HCT116 (cell line): ENCODE data around the gene EPS8. TPM values are rescaled to one million over a fixed set of nuclear protein-coding genes. Genes with fewer than 3 reads are reported as not detected.
"Not testable (repeated sequence)": the region's sequence is repeated elsewhere in the genome, so short reads cannot be mapped to it uniquely, and the experiment has no call there.

ENCODE experiments used
- ATAC-seq: fragments of 200-7000 bp; cut with Tn5 transposase; 2 replicates; pipeline ENCODE4 v1.9.1; 2020; ENCODE audit warnings: mild to moderate bottlenecking, moderate library complexity
- BruUV-seq: library from RNA; stranded (reverse); fragments of 400-500 nt; replicated peaks from 2 replicates; lab custom pipeline; 2021; lab: Mats Ljungman, UMichigan
- CTCF ChIA-PET: fragments of 300-600 bp; sonication (Branson Sonifier 250); formaldehyde crosslinking; loops from one replicate; lab custom pipeline; 2021; ENCODE audit warnings: antibody characterized with exemption; lab: Charles Lee
- POLR2A ChIA-PET: fragments of 300-600, 350-600 bp; sonication (Branson Sonifier 250); formaldehyde crosslinking; loops from one replicate; lab custom pipeline; 2021; ENCODE audit warnings: antibody characterized with exemption; lab: Charles Lee
- RAD21 ChIA-PET, 2 experiments: fragments of 300-600 bp; sonication (Branson Sonifier 250); formaldehyde crosslinking; loops; one replicate each; lab custom pipeline; 2023; ENCODE audit warnings: low total read pairs in 2 of 2; ENCODE audit not compliant: uncharacterized antibody in 2 of 2, unreplicated experiment in 2 of 2, low non-redundant PET in 1 of 2; lab: Charles Lee
- DNase-seq: peaks from one replicate; pipeline ENCODE4 v3.0.0-alpha.2; 2010; ENCODE audit warnings: low read depth, low spot score
- H2AFZ ChIP-seq: fragments of 200-600 bp; shearing (Covaris generic), sonication (generic); 2 replicates; pipeline ENCODE4 v1.6.1; 2017; ENCODE audit warnings: low read depth, mixed run types, mixed read lengths, antibody characterized with exemption, low read length; ENCODE audit not compliant: poor library complexity, severe bottlenecking
- H3K27ac ChIP-seq: 2 replicates; pipeline ENCODE4 v1.5.1; 2012; ENCODE audit warnings: low read depth, low read length
- H3K27me3 ChIP-seq: fragments of 200-600 bp; sonication (generic); 2 replicates; pipeline ENCODE4 v1.6.1; 2016; ENCODE audit warnings: mixed run types, low read length, mixed read lengths; ENCODE audit not compliant: insufficient read depth
- H3K36me3 ChIP-seq, 2 experiments: fragments of 200-500 bp in 1 of 2; fragments of 200-600 bp in 1 of 2; sonication (Bioruptor generic) in 1 of 2; sonication (generic) in 1 of 2; 2 replicates each; pipeline versions ENCODE4 v1.5.1 to v1.6.1; 2014 to 2016; ENCODE audit warnings: low read length in 2 of 2, inconsistent platforms in 1 of 2, mixed read lengths in 1 of 2, mixed run types in 1 of 2; ENCODE audit not compliant: insufficient read depth in 2 of 2, control insufficient read depth in 1 of 2
- H3K4me1 ChIP-seq, 2 experiments: fragments of 200-600 bp in 1 of 2; sonication (generic) in 1 of 2; 2 replicates each; pipeline versions ENCODE4 v1.5.1 to v1.6.1; 2012 to 2017; ENCODE audit warnings: low read length in 2 of 2, inconsistent platforms in 1 of 2, mild to moderate bottlenecking in 1 of 2, mixed read lengths in 1 of 2, mixed run types in 1 of 2, moderate library complexity in 1 of 2; ENCODE audit not compliant: insufficient read depth in 2 of 2, control insufficient read depth in 1 of 2
- H3K4me2 ChIP-seq: fragments of 200-600 bp; sonication (generic); 2 replicates; pipeline ENCODE4 v1.6.1; 2017; ENCODE audit warnings: mixed run types, low read length, mixed read lengths
- H3K4me3 ChIP-seq, 2 experiments: fragments of 200-600 bp in 1 of 2; sonication (generic) in 1 of 2; replicated peaks in 1 of 2; 2 replicates each; pipeline ENCODE4 v1.5.1; 2011 to 2016; ENCODE audit warnings: low read length in 2 of 2, control low read depth in 1 of 2, low read depth in 1 of 2, mild to moderate bottlenecking in 1 of 2, mixed read lengths in 1 of 2, mixed run types in 1 of 2
- H3K79me2 ChIP-seq: fragments of 200-600 bp; sonication (generic); 2 replicates; pipeline ENCODE4 v1.6.1; 2017; ENCODE audit warnings: mild to moderate bottlenecking, mixed run types, low read length, moderate library complexity, mixed read lengths; ENCODE audit not compliant: insufficient read depth
- H3K9ac ChIP-seq: fragments of 200-600 bp; sonication (generic); 2 replicates; pipeline ENCODE4 v1.6.1; 2016; ENCODE audit warnings: low read length, mixed read lengths
- H3K9me2 ChIP-seq: fragments of 200-600 bp; sonication (generic), shearing (Covaris generic); 2 replicates; pipeline ENCODE4 v1.6.1; 2017; ENCODE audit warnings: mixed run types, mild to moderate bottlenecking, moderate library complexity; ENCODE audit not compliant: insufficient read depth
- H3K9me3 ChIP-seq, 2 experiments: fragments of 200-500 bp in 1 of 2; fragments of 200-600 bp in 1 of 2; sonication (Bioruptor generic) in 1 of 2; sonication (generic) in 1 of 2; 2 replicates each; pipeline ENCODE4 v1.6.1; 2014 to 2017; ENCODE audit warnings: low read length in 2 of 2, mixed read lengths in 2 of 2, inconsistent platforms in 1 of 2, low read depth in 1 of 2, mild to moderate bottlenecking in 1 of 2, mixed run types in 1 of 2, moderate library complexity in 1 of 2; ENCODE audit not compliant: control insufficient read depth in 1 of 2, insufficient read depth in 1 of 2
- H4K20me1 ChIP-seq: fragments of 200-600 bp; sonication (generic), shearing (Covaris generic); 2 replicates; pipeline ENCODE4 v1.6.1; 2017; ENCODE audit warnings: mixed run types, mild to moderate bottlenecking, moderate library complexity; ENCODE audit not compliant: insufficient read depth
- CEBPB ChIP-seq: IDR thresholded peaks from 2 replicates; pipeline ENCODE4 v1.6.1; 2012; ENCODE audit warnings: low read depth
- ELF1 ChIP-seq: IDR thresholded peaks from 2 replicates; pipeline ENCODE4 v1.6.1; 2012; ENCODE audit warnings: low read depth, borderline replicate concordance
- EZH2 ChIP-seq: fragments of 200-600 bp; sonication (generic); IDR thresholded peaks from 2 replicates; pipeline ENCODE4 v1.6.1; 2017; ENCODE audit warnings: antibody characterized with exemption, mixed run types
- FOSL1 ChIP-seq: IDR thresholded peaks from 2 replicates; pipeline ENCODE4 v1.6.1; 2012; ENCODE audit warnings: low read depth
- JUND ChIP-seq: IDR thresholded peaks from 2 replicates; pipeline ENCODE4 v1.6.1; 2012
- RAD21 ChIP-seq: IDR thresholded peaks from 2 replicates; pipeline ENCODE4 v1.6.1; 2012; ENCODE audit warnings: low read depth, mild to moderate bottlenecking
- SRF ChIP-seq: IDR thresholded peaks from 2 replicates; pipeline ENCODE4 v1.6.1; 2012; ENCODE audit warnings: low read depth
- TCF7L2 ChIP-seq: IDR thresholded peaks from 2 replicates; pipeline ENCODE4 v1.7.0; 2011; ENCODE audit warnings: borderline replicate concordance, inconsistent platforms; ENCODE audit not compliant: insufficient read depth, insufficient read length; ENCODE audit errors: extremely low read depth
- intact Hi-C: fragments of 100-400 bp; cut with micrococcal nuclease; formaldehyde crosslinking; loops from 2 replicates; pipeline ENCODE4 v1.10.0; 2022
- total RNA-seq: library from RNA; stranded (reverse); gene quantifications from one replicate; pipeline ENCODE4 v1.2.1, GENCODE V29; 2021; ENCODE audit not compliant: unreplicated experiment
- TF ChIP-seq, protein P1 (sequence below): IDR thresholded peaks from 2 replicates; pipeline ENCODE4 v1.6.1; 2012; ENCODE audit warnings: low read depth
- TF ChIP-seq, protein P2 (sequence below): IDR thresholded peaks from 2 replicates; pipeline ENCODE4 v1.6.1; 2012
- TF ChIP-seq, protein P3 (sequence below): IDR thresholded peaks from 2 replicates; pipeline ENCODE4 v1.6.1; 2011; ENCODE audit warnings: mild to moderate bottlenecking, low read length, moderate library complexity; ENCODE audit not compliant: insufficient replicate concordance; ENCODE audit errors: extremely low read depth
- TF ChIP-seq, protein P4 (sequence below): IDR thresholded peaks from 2 replicates; pipeline ENCODE4 v1.6.1; 2012

Gene EPS8
- total RNA-seq, 1 experiment from 2014 or later, result 49.9 TPM

DNA sequence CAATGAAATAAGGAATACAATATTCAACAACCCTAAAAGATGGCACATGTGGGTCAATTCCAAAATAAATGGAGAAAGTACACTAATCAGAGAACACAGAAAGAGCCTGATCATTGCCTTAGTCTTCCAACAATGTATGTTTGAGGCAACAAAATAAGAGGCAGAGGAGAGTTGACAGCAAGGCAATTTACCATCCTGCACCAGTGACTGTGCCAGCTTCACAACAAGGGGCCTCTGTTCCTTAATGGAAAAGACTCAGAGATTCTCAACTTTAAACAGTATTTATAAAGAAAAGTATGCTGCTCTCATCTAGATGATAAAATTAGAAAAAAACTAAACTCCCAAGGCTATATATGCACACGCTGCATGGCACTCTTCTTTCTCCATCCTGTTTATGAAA, 25.9 kb downstream of the EPS8 start:
- Histone ChIP-seq H3K79me2 (peaks cover 92% of the 10 kb centered on the region), H2AFZ (no peak overlapping the region), H3K4me3 (no peak overlapping the region), H3K27me3 (no peaks in the 10 kb centered on the region), H3K9me3 (no peaks in the 10 kb centered on the region), H3K9me2 (no peaks in the 10 kb centered on the region), H3K9ac (no peak overlapping the region), H3K27ac (no peak overlapping the region), H3K4me1 (peaks cover 3 to 11% of the 10 kb centered on the region in 2 experiments; a peak in 2 of 4 replicates), H4K20me1 (no peaks in the 10 kb centered on the region), H3K4me2 (no peak overlapping the region), H3K36me3 (no peaks in the 10 kb centered on the region)
- BruUV-seq, result no TSS peak
- no peak for TF ChIP-seq TCF7L2
- no peak for TF ChIP-seq FOSL1
- no peak for TF ChIP-seq CEBPB
- no peak for TF ChIP-seq JUND
- TF ChIP-seq, protein P1, sequence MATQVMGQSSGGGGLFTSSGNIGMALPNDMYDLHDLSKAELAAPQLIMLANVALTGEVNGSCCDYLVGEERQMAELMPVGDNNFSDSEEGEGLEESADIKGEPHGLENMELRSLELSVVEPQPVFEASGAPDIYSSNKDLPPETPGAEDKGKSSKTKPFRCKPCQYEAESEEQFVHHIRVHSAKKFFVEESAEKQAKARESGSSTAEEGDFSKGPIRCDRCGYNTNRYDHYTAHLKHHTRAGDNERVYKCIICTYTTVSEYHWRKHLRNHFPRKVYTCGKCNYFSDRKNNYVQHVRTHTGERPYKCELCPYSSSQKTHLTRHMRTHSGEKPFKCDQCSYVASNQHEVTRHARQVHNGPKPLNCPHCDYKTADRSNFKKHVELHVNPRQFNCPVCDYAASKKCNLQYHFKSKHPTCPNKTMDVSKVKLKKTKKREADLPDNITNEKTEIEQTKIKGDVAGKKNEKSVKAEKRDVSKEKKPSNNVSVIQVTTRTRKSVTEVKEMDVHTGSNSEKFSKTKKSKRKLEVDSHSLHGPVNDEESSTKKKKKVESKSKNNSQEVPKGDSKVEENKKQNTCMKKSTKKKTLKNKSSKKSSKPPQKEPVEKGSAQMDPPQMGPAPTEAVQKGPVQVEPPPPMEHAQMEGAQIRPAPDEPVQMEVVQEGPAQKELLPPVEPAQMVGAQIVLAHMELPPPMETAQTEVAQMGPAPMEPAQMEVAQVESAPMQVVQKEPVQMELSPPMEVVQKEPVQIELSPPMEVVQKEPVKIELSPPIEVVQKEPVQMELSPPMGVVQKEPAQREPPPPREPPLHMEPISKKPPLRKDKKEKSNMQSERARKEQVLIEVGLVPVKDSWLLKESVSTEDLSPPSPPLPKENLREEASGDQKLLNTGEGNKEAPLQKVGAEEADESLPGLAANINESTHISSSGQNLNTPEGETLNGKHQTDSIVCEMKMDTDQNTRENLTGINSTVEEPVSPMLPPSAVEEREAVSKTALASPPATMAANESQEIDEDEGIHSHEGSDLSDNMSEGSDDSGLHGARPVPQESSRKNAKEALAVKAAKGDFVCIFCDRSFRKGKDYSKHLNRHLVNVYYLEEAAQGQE, result no peak
- TF ChIP-seq, protein P2, sequence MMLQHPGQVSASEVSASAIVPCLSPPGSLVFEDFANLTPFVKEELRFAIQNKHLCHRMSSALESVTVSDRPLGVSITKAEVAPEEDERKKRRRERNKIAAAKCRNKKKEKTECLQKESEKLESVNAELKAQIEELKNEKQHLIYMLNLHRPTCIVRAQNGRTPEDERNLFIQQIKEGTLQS, result no peak
- no peak for TF ChIP-seq SRF
- no peak for TF ChIP-seq RAD21
- TF ChIP-seq EZH2, result no peak
- TF ChIP-seq, protein P3, sequence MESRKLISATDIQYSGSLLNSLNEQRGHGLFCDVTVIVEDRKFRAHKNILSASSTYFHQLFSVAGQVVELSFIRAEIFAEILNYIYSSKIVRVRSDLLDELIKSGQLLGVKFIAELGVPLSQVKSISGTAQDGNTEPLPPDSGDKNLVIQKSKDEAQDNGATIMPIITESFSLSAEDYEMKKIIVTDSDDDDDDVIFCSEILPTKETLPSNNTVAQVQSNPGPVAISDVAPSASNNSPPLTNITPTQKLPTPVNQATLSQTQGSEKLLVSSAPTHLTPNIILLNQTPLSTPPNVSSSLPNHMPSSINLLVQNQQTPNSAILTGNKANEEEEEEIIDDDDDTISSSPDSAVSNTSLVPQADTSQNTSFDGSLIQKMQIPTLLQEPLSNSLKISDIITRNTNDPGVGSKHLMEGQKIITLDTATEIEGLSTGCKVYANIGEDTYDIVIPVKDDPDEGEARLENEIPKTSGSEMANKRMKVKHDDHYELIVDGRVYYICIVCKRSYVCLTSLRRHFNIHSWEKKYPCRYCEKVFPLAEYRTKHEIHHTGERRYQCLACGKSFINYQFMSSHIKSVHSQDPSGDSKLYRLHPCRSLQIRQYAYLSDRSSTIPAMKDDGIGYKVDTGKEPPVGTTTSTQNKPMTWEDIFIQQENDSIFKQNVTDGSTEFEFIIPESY, result no peak
- no peak for TF ChIP-seq ELF1
- TF ChIP-seq, protein P4, sequence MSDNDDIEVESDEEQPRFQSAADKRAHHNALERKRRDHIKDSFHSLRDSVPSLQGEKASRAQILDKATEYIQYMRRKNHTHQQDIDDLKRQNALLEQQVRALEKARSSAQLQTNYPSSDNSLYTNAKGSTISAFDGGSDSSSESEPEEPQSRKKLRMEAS, result no peak
- DNase-seq (no peak), ATAC-seq (no peak)
- POLR2A ChIA-PET, result no interaction called here
- CTCF ChIA-PET, result no interaction called here
- intact Hi-C loops, result no loop called here
- RAD21 ChIA-PET, result no interaction called here

DNA sequence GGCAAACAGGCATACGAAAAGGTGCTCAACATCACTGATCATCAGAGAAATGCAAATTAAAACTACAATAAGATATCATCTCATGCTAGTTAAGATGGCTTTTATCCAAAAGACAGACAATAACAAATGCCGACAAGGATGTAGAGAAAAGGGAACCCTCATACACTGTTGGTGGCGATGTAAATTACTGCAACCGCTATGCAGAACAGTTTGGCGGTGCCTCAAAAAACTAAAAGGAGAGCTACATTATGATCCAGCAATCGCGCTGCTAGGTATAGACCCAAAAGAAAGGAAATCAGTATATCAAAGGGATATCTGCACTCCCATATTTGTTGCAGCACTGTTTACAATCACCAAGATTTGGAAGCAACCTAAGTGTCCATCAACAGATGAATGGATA, 27.0 kb downstream of the EPS8 start:
- H4K20me1 ChIP-seq, ATAC-seq, H3K4me3 ChIP-seq, H3K9ac ChIP-seq, intact Hi-C loops, H3K9me3 ChIP-seq, H3K36me3 ChIP-seq, H3K4me2 ChIP-seq, RAD21 ChIA-PET, H2AFZ ChIP-seq, H3K27me3 ChIP-seq, CTCF ChIA-PET, BruUV-seq, POLR2A ChIA-PET, H3K9me2 ChIP-seq, DNase-seq, H3K27ac ChIP-seq: not testable (repeated sequence)
- Histone ChIP-seq H3K4me1 (peaks cover 9 to 20% of the 10 kb centered on the region in 2 experiments; a peak in 3 of 4 replicates), H3K79me2 (peaks cover 90% of the 10 kb centered on the region)
